Measurements from ENCODE around the gene JUNB. TPM values are rescaled to one million over a fixed set of nuclear protein-coding genes. Genes with fewer than 3 reads are reported as not detected.

The JUNB gene
- total and polyA plus RNA-seq, 2 of the 13 experiments (the other 11 are each of a cell fraction or from before 2014, with no cell fraction given) = 7.7 to 8.2 TPM

GRCh38 chr19:12825254-12826131 lies 34.2 kb downstream of the JUNB start (continued):
- no peak for TF ChIP-seq NR2F1 (CRISPR knock-in tag; IDR thresholded peaks at IDR 0.05)
- TF ChIP-seq RFX1 (IDR thresholded peaks at IDR 0.05) = no peak
- no peak for TF ChIP-seq SRSF1 (optimal IDR thresholded peaks at IDR 0.05; ENCODE audit: low read depth, low read length)
- TF ChIP-seq, protein P1, sequence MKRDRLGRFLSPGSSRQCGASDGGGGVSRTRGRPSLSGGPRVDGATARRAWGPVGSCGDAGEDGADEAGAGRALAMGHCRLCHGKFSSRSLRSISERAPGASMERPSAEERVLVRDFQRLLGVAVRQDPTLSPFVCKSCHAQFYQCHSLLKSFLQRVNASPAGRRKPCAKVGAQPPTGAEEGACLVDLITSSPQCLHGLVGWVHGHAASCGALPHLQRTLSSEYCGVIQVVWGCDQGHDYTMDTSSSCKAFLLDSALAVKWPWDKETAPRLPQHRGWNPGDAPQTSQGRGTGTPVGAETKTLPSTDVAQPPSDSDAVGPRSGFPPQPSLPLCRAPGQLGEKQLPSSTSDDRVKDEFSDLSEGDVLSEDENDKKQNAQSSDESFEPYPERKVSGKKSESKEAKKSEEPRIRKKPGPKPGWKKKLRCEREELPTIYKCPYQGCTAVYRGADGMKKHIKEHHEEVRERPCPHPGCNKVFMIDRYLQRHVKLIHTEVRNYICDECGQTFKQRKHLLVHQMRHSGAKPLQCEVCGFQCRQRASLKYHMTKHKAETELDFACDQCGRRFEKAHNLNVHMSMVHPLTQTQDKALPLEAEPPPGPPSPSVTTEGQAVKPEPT (CRISPR knock-in tag; IDR thresholded peaks at IDR 0.05; ENCODE audit: low read depth) = no peak
- no peak for TF ChIP-seq CSRNP1 (CRISPR knock-in tag; IDR thresholded peaks at IDR 0.05)
- no peak for TF ChIP-seq SETDB1 (CRISPR knock-in tag; IDR thresholded peaks at IDR 0.05; ENCODE audit: borderline replicate concordance)
- no peak for TF ChIP-seq EHMT2 (IDR thresholded peaks at IDR 0.05; ENCODE audit: borderline replicate concordance, low read depth, low read length)
- TF ChIP-seq POLR2A (IDR thresholded peaks at IDR 0.05; ENCODE audit: insufficient read depth in 1 of 2, low read depth in 2 of 2, low read length in 2 of 2) = no peak
- TF ChIP-seq ZNF235 (CRISPR knock-in tag; IDR thresholded peaks at IDR 0.05; ENCODE audit: borderline replicate concordance) = no peak
- TF ChIP-seq ZFP82 (CRISPR knock-in tag; IDR thresholded peaks at IDR 0.05; ENCODE audit: borderline replicate concordance) = no peak
- no peak for TF ChIP-seq SRF (IDR thresholded peaks at IDR 0.05; ENCODE audit: low read depth, low read length)
- TF ChIP-seq, protein P2, sequence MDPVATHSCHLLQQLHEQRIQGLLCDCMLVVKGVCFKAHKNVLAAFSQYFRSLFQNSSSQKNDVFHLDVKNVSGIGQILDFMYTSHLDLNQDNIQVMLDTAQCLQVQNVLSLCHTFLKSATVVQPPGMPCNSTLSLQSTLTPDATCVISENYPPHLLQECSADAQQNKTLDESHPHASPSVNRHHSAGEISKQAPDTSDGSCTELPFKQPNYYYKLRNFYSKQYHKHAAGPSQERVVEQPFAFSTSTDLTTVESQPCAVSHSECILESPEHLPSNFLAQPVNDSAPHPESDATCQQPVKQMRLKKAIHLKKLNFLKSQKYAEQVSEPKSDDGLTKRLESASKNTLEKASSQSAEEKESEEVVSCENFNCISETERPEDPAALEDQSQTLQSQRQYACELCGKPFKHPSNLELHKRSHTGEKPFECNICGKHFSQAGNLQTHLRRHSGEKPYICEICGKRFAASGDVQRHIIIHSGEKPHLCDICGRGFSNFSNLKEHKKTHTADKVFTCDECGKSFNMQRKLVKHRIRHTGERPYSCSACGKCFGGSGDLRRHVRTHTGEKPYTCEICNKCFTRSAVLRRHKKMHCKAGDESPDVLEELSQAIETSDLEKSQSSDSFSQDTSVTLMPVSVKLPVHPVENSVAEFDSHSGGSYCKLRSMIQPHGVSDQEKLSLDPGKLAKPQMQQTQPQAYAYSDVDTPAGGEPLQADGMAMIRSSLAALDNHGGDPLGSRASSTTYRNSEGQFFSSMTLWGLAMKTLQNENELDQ (CRISPR knock-in tag; IDR thresholded peaks at IDR 0.05; ENCODE audit: borderline replicate concordance) = no peak
- TF ChIP-seq, protein P3, sequence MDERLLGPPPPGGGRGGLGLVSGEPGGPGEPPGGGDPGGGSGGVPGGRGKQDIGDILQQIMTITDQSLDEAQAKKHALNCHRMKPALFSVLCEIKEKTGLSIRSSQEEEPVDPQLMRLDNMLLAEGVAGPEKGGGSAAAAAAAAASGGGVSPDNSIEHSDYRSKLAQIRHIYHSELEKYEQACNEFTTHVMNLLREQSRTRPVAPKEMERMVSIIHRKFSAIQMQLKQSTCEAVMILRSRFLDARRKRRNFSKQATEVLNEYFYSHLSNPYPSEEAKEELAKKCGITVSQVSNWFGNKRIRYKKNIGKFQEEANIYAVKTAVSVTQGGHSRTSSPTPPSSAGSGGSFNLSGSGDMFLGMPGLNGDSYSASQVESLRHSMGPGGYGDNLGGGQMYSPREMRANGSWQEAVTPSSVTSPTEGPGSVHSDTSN (CRISPR knock-in tag; IDR thresholded peaks at IDR 0.05) = no peak
- TF ChIP-seq, protein P4, sequence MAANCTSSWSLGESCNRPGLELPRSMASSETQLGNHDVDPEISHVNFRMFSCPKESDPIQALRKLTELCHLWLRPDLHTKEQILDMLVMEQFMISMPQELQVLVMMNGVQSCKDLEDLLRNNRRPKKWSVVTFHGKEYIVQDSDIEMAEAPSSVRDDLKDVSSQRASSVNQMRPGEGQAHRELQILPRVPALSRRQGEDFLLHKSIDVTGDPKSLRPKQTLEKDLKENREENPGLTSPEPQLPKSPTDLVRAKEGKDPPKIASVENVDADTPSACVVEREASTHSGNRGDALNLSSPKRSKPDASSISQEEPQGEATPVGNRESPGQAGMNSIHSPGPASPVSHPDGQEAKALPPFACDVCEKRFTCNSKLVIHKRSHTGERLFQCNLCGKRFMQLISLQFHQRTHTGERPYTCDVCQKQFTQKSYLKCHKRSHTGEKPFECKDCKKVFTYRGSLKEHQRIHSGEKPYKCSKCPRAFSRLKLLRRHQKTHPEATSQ (CRISPR knock-in tag; IDR thresholded peaks at IDR 0.05; ENCODE audit: borderline replicate concordance) = no peak
- TF ChIP-seq ZFAT (CRISPR knock-in tag; conservative IDR thresholded peaks at IDR 0.05) = no peak
- TF ChIP-seq ETV5 (CRISPR knock-in tag; IDR thresholded peaks at IDR 0.05; ENCODE audit: borderline replicate concordance) = no peak
- TF ChIP-seq NAIF1 (CRISPR knock-in tag; IDR thresholded peaks at IDR 0.05; ENCODE audit: borderline replicate concordance) = no peak
- TF ChIP-seq ZNF431 (CRISPR knock-in tag; IDR thresholded peaks at IDR 0.05; ENCODE audit: borderline replicate concordance, low read depth) = no peak
- TF ChIP-seq, protein P5, sequence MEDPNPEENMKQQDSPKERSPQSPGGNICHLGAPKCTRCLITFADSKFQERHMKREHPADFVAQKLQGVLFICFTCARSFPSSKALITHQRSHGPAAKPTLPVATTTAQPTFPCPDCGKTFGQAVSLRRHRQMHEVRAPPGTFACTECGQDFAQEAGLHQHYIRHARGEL (CRISPR knock-in tag; IDR thresholded peaks at IDR 0.05) = no peak
- no peak for TF ChIP-seq ZFP36L2 (CRISPR knock-in tag; IDR thresholded peaks at IDR 0.05)

Data from HepG2 (cell line).